WERI-Rb-1 (cell line): Measurements from ENCODE around the gene COL5A1.
A peak's percentile ranks its signal among the peaks of the same experiment; 100 is the strongest.

Experiments used
- DNase-seq: peaks from one replicate; pipeline ENCODE4 v3.0.0-alpha.2; 2020
- H3K27ac ChIP-seq: fragments of 250-450 bp; sonication (Bioruptor Pico); 2 replicates; pipeline ENCODE4 v1.5.1; 2020; ENCODE audit warnings: mild to moderate bottlenecking, moderate library complexity
- H3K27me3 ChIP-seq: fragments of 250-450 bp; sonication (Bioruptor Pico); 2 replicates; pipeline ENCODE4 v1.5.1; 2021; ENCODE audit warnings: mild to moderate bottlenecking, low read depth, moderate library complexity; ENCODE audit not compliant: insufficient read depth, severe bottlenecking
- H3K36me3 ChIP-seq: fragments of 250-450 bp; sonication (Bioruptor Pico); 2 replicates; pipeline ENCODE4 v1.5.1; 2020; ENCODE audit warnings: mild to moderate bottlenecking, moderate library complexity
- H3K4me3 ChIP-seq: 2 replicates; pipeline ENCODE4 v1.5.1; 2011; ENCODE audit warnings: low read depth, mild to moderate bottlenecking, control low read depth, low read length
- H3K9me3 ChIP-seq: fragments of 250-450 bp; sonication (Bioruptor Pico); 2 replicates; pipeline ENCODE4 v1.5.1; 2021; ENCODE audit warnings: mild to moderate bottlenecking, moderate library complexity; ENCODE audit not compliant: severe bottlenecking
- CTCF ChIP-seq: IDR thresholded peaks from 2 replicates; pipeline ENCODE4 v1.5.1; 2011; ENCODE audit warnings: low read depth, mild to moderate bottlenecking, control low read depth, inconsistent platforms, low read length

The COL5A1 gene

GRCh38 chr9:134830126-134830525 lies 188.5 kb downstream of the COL5A1 start:
- Histone ChIP-seq H3K27ac (peak overlapping the region; percentile 77), H3K36me3 (peaks cover 50% of the 10 kb centered on the region), H3K4me3 (no peak overlapping the region), H3K27me3 (no peaks in the 10 kb centered on the region), H3K9me3 (no peaks in the 10 kb centered on the region)
- no peak for TF ChIP-seq CTCF
- peak; percentile 90 for DNase-seq

DNA sequence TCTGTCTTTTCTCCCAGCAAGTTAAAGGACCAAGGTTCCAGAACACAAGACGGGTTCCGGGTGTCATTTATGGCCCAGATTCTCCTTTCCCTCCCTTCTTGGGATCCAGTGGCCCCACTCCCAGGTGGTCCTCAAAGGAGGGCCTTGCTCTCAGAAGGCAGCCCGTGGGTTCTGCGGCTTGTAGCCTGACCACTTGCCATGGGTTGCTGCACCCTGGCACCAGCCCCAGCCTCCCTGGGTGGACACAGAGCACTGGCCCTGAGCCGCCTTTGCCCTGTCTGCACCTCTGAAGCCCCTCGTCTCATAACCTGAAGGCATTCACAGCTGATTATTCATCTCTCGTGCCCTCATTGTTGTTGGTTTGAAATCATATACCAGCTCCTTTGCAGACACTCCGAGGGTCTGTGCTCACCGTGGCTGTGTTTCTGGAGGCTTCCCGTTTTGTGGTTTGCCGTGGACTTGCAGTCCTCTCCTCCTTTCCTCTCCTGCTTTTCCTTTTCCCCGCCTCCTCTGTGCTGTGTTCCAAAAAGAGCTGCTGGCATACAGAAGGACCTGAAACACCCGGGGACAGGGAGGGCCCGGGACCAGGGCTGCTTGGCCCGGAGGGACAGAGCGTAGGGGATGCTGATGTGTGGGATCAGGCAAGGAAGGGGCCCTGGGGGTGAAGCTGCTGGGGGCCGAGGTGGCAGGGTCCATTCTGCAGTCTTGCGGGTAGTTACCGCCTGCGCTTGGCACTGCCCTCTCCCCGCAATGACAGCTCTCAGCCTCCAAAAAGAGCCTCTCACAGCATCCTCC lies 189.5 kb downstream of the COL5A1 start:
- Histone ChIP-seq H3K4me3 (no peak overlapping the region), H3K27ac (peak overlapping the region; percentile 77), H3K9me3 (no peaks in the 10 kb centered on the region), H3K36me3 (peaks cover 49% of the 10 kb centered on the region), H3K27me3 (no peaks in the 10 kb centered on the region)
- no peak for TF ChIP-seq CTCF
- DNase-seq, result no peak

GRCh38 chr9:134832471-134832870 lies 190.9 kb downstream of the COL5A1 start:
- no peaks in the 10 kb centered on the region for H3K27me3 ChIP-seq
- H3K36me3 ChIP-seq, result peaks cover 55% of the 10 kb centered on the region
- no peaks in the 10 kb centered on the region for H3K9me3 ChIP-seq
- H3K4me3 ChIP-seq, result no peak overlapping the region
- peak overlapping the region; percentile 95 for H3K27ac ChIP-seq
- no peak for DNase-seq
- TF ChIP-seq CTCF, result no peak

DNA sequence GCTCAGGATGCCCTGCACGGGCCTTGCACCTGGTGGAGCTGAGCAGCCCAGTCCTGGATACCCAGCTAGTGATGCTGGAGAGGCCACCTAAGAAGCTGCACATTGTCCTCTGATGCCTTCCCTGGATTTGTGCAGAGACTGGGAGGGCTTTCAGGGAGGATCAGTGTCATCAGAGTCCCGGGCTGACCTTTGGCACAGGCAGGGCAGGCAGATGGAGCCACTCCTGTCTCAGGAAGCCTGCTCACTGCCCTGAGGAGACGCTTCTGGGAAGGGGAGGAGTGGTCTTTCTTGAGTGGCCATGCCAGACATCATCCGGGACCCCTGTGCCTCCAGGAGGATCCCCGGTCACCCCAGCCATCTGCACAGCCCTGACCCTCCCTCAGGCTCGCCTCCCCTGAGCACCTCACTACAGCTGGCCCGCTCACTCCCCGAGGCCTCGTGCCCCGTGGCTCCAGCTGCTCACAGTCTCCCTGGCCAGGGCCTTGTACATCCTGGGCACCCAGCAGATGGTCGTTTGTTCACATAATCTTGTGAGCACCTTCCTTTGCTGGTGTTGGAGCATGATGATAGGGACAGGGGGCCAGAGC lies 191.8 kb downstream of the COL5A1 start:
- H3K36me3 ChIP-seq, result peaks cover 57% of the 10 kb centered on the region
- TF ChIP-seq CTCF, result no peak
- H3K4me3 ChIP-seq, result no peak overlapping the region
- no peaks in the 10 kb centered on the region for H3K9me3 ChIP-seq
- no peaks in the 10 kb centered on the region for H3K27me3 ChIP-seq
- DNase-seq, result peak; percentile 94
- H3K27ac ChIP-seq, result peak overlapping the region; percentile 95

DNA sequence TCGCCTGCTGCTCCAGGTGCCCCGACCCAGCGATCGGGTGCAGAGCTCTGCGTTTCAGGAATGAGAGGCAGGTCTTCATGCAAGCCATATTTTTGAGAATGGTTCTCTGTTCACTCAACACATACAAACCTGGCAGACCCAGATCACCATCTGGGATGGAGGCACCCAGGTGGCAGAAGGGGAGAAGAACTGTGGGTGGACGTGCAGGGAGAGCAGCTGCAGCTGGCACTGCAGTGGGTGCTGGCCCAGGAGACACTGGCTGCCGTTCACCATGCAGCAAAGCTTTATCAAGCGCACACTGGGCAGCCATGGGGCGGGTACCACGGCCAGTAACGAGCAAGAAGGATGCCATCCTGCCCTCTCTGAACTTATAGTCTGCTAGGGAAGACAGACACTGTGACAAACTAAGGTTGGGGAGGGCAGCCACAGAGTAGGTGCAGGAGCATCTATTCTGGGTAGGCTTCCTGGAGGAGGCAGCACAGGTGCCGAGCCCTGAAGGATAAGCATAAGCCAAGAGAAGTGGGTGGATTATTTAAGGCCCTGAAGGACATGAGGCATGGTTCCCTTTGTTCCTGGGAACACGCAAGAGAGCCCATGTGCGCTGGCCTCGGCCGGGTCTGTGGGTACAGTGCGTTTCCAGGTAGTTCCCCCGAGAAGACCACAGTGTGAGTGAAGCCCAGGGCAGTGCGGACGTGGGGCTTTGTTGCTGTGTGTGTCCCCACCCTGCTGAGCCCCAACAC lies 192.8 kb downstream of the COL5A1 start:
- H3K27ac ChIP-seq, result peak overlapping the region; percentile 95
- H3K27me3 ChIP-seq, result no peaks in the 10 kb centered on the region
- H3K4me3 ChIP-seq, result no peak overlapping the region
- no peaks in the 10 kb centered on the region for H3K9me3 ChIP-seq
- no peak for DNase-seq
- TF ChIP-seq CTCF, result no peak
- peaks cover 63% of the 10 kb centered on the region for H3K36me3 ChIP-seq
